NCI-H1694 treated with DMSO at 0.1 percent for 48 hours (cell line): ENCODE results near the gene STK32A.

Experiments used
- DNase-seq: peaks from one replicate; lab custom pipeline; 2025; lab: John Stamatoyannopoulos, UW

Gene STK32A

DNA sequence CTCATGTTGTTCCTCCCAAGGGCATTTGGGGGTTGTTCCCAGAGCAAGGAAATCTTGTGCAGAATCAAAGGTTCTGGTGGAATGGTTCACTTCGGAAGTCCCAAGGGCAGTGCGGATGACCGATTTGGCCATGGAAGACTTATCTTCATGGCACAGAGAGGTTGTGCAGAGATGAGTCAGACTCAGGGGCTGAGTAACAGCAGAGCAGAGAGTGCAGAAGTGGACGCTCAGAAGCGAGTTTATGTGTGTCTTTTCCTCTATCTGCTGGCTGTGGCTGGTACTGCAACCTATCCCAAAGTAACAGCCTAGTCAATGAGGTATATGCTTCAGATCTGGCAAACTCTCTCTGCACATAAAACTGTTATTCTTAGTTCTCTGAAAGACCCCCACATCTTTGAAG is 157.0 kb downstream of the STK32A start:
- DNase-seq = no peak

GRCh38 chr5:147393874-147394672 is 159.2 kb downstream of the STK32A start:
- no peak for DNase-seq

DNA sequence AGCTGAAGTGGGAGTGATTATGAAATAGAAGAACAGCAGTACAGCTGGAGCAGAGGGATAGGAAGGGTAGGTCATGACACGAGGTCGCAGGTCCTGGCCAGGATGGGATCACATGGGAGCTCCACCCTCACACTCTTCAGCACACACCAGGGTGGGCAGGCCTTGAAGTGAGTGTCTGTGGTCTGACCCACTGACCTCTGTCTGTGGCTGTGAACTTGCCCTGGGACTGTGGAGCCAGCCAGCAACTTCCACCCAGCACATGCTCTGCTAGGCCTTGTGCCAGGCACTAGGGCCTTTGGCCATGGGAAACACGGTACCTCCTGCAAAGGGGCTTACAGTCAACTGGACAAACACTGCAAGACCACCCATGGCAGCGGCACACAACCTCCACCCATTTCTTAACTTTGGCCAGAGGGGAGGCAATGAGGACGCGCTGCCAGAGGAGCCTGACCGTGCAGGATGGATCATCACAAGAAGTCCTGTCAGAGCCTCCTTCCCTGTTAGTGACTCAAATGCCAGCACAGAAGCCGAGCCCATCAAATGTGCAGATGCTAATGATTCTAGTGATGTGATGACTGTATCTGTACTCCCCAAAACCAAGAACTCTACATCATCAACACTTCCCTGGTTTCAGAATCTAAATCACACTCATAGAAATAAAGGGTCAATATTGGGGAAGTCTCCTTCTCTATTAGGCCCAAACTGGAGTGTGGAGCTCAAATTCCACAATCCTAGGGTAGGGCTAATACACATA is 161.4 kb downstream of the STK32A start:
- no peak for DNase-seq

- DNase-seq = no peak
Observed at GRCh38 chr5:147397616-147398015, 162.8 kb downstream of the STK32A start.

GRCh38 chr5:147398860-147399259 is 164.0 kb downstream of the STK32A start:
- no peak for DNase-seq

DNA sequence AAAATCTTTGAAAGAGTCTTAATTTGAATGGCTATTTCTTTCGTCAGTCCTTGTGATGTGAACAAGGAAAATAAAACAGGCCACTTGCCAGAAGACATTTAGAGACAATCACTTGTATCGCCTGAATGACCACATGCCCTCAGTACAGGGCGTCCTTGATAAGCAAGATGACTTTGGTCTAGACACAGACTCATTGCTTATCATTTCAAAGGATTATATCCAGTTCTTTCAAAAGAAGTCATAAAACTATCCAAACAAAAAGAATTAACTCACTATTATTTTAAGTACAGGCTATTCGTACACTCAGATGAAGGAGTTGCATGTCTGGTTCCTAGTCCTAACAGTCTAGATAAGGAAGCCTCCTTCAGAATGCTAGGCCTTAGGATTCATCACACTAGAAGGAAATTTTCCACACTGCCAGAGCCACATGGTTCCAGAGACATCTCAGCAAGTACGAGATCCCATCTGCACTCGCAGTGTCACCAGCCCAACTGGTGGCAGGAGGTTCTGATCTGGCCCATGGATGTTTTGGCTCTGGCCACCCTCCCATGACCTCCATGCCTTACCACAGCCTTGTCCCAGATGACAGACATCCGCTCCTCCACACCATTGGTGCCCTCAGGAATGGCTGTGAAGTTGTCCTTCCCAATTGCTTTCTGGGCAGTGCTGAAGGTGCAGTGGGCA is 165.4 kb downstream of the STK32A start:
- DNase-seq = no peak

DNA sequence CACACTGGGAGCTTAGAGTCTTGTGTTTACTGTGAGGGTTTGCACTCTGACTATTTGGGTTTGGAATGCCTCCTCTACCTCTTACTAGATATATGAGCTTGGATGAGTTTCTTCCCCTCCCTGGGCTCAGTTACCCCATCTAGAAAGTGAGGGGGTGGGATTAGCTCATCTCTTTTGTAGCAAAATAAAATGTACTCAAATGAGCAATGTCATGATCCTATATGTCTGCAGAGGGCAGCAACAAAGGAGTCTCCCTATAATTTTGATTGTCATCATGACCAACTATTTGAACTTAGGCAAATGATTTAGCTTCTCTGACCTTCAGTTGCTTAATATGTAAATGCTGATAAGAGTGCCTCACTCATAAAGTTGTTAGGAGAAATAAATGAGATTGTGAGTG is 166.1 kb downstream of the STK32A start:
- DNase-seq = no peak

DNA sequence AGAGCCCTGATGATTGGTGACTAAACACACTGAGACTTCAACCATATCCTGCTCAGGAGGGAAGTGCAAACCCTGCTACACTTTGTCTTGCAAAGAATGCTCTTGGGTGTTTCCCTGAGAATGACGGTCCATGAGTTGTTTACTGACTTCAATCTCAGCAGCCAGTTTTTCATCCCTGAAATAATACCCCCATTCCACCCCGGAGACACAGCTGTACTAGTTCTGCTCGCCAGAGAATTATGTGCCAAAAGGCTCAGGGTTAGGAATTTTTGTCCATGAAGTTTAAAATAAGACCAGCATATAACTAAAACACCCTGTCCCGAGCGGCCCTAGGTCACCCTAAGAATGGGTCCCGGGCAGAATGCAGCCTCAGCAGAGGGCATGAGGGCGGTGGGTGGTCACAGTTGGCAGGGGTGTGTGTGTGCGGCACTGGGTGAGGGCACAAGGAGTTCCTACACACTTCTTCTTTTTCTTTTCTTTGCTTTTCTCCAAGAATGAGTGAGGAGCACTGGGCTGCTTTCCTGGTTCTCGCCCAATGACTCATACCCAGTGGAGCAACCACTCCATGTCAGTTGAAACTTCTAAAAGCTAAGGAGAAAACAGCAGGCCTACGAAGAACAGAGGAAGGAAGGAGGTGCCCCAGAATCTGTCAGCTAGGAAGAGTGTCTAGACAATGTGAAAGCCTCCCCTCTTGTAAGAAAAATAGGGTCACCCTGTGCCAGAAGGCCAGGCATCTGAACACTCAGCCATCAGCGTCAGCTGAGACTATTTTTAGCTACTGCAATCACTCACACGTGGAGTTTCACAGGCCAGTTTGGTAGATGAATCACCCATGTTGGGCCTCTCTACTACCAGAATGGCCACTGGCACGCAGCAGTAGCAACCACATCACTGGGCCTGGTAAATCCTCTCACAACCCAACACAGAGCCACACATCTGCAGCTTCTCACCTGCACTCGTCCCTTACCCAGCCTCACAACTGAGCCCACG is 169.1 kb downstream of the STK32A start:
- no peak for DNase-seq

DNA sequence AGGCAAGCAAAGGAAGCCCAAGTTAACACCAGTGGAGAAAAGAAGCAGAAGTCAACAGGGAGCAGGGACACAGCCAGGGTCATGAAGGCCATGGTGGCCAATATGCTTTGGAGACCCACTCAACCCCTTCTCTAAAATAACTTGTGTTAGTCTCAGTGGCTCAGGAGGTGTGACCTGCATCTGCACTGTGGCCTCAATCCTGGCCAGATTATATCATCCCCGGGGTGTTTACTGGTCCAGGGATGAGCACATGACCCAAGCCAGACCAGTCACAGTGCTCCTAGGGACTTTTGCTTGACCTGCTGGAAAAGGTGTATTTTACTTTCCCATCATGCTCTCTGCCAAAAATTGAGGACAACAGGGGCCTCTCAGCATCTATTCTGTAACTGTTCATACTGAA is 169.9 kb downstream of the STK32A start:
- no peak for DNase-seq

DNA sequence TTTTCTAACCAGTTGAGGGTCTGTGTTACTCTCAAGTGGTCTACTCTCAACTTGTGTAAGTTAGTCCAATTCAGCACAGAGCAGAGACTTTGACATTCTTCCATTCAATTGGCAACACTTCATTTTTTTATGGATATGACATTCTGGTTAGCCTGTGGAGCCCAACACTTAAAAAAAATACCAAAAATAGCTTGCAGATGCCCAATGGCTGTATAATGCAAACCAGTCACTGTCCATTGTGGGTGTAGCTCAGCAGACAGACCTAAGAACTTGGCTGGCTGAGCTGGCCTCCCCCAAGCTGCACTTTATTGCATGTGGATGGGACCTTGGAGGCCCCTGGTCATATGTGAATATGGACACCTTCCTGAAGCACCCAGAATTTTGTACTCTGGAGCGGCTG is 171.8 kb downstream of the STK32A start:
- no peak for DNase-seq

DNA sequence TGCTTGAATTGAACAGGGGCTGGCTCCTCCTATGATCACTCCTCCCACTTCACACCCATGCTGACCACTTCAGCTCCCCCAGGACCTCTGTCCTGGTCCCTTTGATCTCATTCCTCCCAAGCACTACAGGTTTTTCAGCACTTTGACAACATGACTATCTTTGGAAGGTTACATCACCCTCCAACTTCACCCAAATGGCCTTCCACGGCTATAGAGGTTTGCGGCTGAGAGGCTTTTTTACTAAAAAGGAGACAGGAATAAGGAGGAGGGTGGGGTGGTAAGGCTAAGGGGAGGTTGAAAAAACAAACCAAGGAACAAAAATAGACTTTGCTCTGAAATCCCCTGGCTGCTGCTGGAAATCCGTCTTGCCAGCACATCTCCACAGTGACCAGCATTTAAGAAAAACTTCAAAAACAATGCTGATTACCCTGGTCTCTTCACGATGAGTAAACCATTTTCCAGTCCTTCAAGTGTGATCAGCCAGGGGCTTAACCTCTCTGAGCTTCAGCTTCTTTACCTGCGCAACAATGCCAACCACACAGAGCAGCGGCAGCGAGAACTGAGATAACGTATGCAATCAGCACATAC is 172.4 kb downstream of the STK32A start:
- DNase-seq = no peak

- DNase-seq = no peak
Observed at GRCh38 chr5:147408980-147409379, 174.2 kb downstream of the STK32A start.

DNA sequence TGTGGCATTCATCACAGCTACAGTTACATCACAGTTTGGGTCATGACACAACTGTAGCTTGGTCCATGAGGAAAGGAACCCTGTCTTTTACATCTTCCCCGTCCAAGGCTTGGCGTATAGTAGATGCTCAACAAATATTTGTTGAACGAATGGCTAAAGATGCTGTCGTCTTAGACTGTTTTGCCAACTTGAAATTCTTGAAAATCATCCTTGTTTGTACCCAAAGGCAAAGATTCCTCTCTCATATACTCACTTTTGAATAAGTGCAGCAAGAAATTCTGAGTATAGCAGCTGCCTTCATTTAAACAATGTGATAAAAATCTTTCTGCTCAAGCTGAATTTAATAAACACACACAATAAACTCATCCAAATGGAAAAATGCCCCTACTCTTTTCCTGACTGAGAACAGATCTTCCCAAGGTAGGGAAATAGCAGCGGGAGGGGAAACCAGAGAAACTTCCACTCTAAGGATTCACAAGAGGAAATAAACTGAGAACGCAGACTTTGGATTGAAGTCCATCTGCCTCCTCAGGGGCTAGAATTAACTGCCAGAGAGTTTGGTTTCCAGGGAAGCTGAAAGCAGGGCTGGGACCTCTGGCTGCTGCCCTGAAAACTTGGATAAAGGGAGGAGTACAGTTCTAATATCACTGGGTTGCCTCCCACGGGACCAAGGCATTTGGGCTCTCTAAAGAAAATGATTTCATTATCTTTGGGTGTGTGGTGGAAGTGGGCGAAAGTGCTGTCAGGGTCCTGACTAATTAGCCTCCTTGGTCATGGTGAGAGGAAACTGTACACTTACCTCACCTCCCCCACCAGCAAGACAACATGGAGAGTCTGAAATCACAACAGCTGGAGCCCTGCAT is 175.9 kb downstream of the STK32A start:
- no peak for DNase-seq

DNA sequence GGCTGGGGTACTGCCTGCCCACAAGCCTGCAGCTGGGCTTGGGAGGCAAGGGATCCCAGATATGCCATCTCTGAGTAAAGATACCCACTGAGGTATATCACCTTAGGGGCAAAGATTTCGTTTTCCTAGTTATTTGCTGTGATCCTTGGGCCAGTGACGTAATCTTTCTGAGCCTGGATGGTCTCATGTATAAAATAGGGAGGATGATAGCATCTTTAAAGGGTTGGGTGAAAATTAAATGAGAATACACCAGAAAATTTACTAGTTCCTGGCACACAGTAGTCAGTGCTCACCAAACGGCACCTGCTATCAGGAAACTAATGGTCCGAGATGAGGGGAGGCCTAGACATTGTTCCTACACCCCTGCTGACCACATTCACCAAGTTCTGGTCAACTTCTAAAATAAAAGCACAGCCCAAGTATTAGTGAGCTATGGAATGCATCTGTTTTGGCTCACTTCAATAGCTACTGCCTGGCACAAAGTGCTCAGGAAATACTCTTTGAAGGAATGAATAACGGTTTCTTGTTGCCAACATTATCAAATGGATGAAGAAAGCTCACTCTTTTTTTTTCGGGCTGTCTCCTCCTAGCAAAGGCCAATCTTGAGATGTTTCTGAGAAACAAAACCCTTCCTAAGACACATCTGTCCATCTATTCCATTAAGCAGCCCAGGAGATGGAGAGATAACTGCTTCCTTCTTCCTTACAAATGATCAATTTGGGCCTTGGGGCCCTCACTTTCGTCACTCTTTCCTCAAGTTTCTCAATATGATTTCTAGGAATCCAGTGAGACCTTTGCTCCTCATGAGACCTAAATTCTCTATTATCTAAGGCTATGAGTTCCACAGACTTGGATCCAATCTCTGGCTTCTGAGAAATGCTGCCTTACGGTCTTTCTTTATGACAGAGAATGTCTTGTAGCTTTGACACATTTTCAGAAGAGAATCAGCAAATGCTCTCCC is 176.8 kb downstream of the STK32A start:
- DNase-seq = no peak

GRCh38 chr5:147412561-147412960 is 177.7 kb downstream of the STK32A start:
- DNase-seq = no peak

GRCh38 chr5:147413266-147413665 is 178.4 kb downstream of the STK32A start:
- DNase-seq = no peak

- DNase-seq = no peak
Observed at GRCh38 chr5:147415651-147416050, 180.8 kb downstream of the STK32A start.

GRCh38 chr5:147417135-147417813 is 182.4 kb downstream of the STK32A start:
- DNase-seq = no peak

GRCh38 chr5:147418613-147419012 is 183.8 kb downstream of the STK32A start:
- no peak for DNase-seq
